HepG2 (cell line): ENCODE measurements around the gene BRCA1. TPM values are rescaled to one million over a fixed set of nuclear protein-coding genes. Genes with fewer than 3 reads are reported as not detected.

Source experiments
- AHR ChIP-seq: IDR thresholded peaks from 2 replicates; pipeline ENCODE4 v1.6.1; 2018; ENCODE audit warnings: missing genetic modification reagents, missing compliant biosample characterization
- AKAP8 ChIP-seq: sonication (generic); formaldehyde crosslinking; IDR thresholded peaks from 2 replicates; pipeline ENCODE4 v1.5.1; 2020; ENCODE audit warnings: mild to moderate bottlenecking, missing genetic modification reagents
- FOXM1 ChIP-seq: sonication (generic); formaldehyde crosslinking; IDR thresholded peaks from 2 replicates; pipeline ENCODE4 v1.5.0; 2020; ENCODE audit warnings: missing genetic modification reagents
- HIC2 ChIP-seq: sonication (generic); formaldehyde crosslinking; IDR thresholded peaks from 2 replicates; pipeline ENCODE4 v1.9.0; 2022; ENCODE audit warnings: low read depth, missing genetic modification reagents
- MYNN ChIP-seq: sonication (generic); formaldehyde crosslinking; IDR thresholded peaks from 2 replicates; pipeline ENCODE4 v1.4.0; 2020; ENCODE audit warnings: mild to moderate bottlenecking, low read depth, missing genetic modification reagents
- NAIF1 ChIP-seq: sonication (generic); formaldehyde crosslinking; IDR thresholded peaks from 2 replicates; pipeline ENCODE4 v1.5.0; 2020; ENCODE audit warnings: mild to moderate bottlenecking, missing genetic modification reagents, borderline replicate concordance
- NFYB ChIP-seq: sonication (generic); formaldehyde crosslinking; IDR thresholded peaks from 2 replicates; pipeline ENCODE4 v1.4.0; 2020; ENCODE audit warnings: missing genetic modification reagents
- PPARG ChIP-seq: conservative IDR thresholded peaks from 2 replicates; pipeline ENCODE4 v1.6.1; 2016; ENCODE audit warnings: missing biosample characterization, missing genetic modification reagents
- TBP ChIP-seq: sonication (generic); formaldehyde crosslinking; IDR thresholded peaks from 2 replicates; pipeline ENCODE4 v1.5.0; 2020; ENCODE audit warnings: missing genetic modification reagents
- TSC22D2 ChIP-seq: sonication (generic); formaldehyde crosslinking; IDR thresholded peaks from 2 replicates; pipeline ENCODE4 v1.5.1; 2020; ENCODE audit warnings: missing genetic modification reagents, mild to moderate bottlenecking, borderline replicate concordance
- YEATS4 ChIP-seq: sonication (generic); formaldehyde crosslinking; IDR thresholded peaks from 2 replicates; pipeline ENCODE4 v1.4.0; 2020; ENCODE audit warnings: missing genetic modification reagents, borderline replicate concordance
- ZNF337 ChIP-seq: sonication (generic); formaldehyde crosslinking; IDR thresholded peaks from 2 replicates; pipeline ENCODE4 v1.5.1; 2020; ENCODE audit warnings: missing genetic modification reagents, low read depth, mild to moderate bottlenecking, borderline replicate concordance
- ZNF367 ChIP-seq: sonication (generic); formaldehyde crosslinking; IDR thresholded peaks from 2 replicates; pipeline ENCODE4 v1.4.0; 2020; ENCODE audit warnings: missing genetic modification reagents, borderline replicate concordance
- ZNF879 ChIP-seq: sonication (generic); formaldehyde crosslinking; IDR thresholded peaks from 2 replicates; pipeline ENCODE4 v1.8.1; 2023; ENCODE audit warnings: missing genetic modification reagents
- polyA plus RNA-seq, 8 experiments: library from polyadenylated mRNA; depleted of rRNA in 3 of 8; stranded (reverse) in 7 of 8; unstranded in 1 of 8; fragments of >200 nt; fragmentation: Illumina TruSeq in 4 of 8; extraction: Trizol in 4 of 8; gene quantifications; 2 replicates each; pipeline versions ENCODE4 v1.2.1 to v1.2.3, GENCODE V29; 2011 to 2016; ENCODE audit warnings: low read depth in 4 of 8, missing spikeins in 1 of 8, mixed read lengths in 1 of 8; ENCODE audit not compliant: insufficient read depth in 1 of 8
- total RNA-seq, 5 experiments: library from RNA; depleted of rRNA; stranded (reverse); fragments of >200 nt; fragmentation: Illumina TruSeq; extraction: Trizol; gene quantifications; 2 replicates each; pipeline ENCODE4 v1.2.3, GENCODE V29; 2016; ENCODE audit warnings: low read depth in 1 of 5
- TF ChIP-seq, protein P1 (sequence below), 2 experiments: fragments of 450-650 bp in 1 of 2; sonication (generic) in 1 of 2; formaldehyde crosslinking; IDR thresholded peaks; 2 replicates each; pipeline versions ENCODE4 v1.5.0 to v1.8.0; 2020 to 2022; ENCODE audit warnings: mild to moderate bottlenecking in 1 of 2, missing genetic modification reagents in 1 of 2
- TF ChIP-seq, protein P2 (sequence below): sonication (generic); formaldehyde crosslinking; IDR thresholded peaks from 2 replicates; pipeline ENCODE4 v1.5.0; 2020; ENCODE audit warnings: mild to moderate bottlenecking, missing genetic modification reagents, borderline replicate concordance

BRCA1 gene
- total and polyA plus RNA-seq, 2 of the 13 experiments (the other 11 are each of a cell fraction or from before 2014, with no cell fraction given): 13.3 to 37.5 TPM

GRCh38 chr17:43068570-43069367 is 56.4 kb downstream of the BRCA1 start (continued):
- TF ChIP-seq AKAP8: peak; percentile 74; the same call in 1 of the 2 replicates
- TF ChIP-seq MYNN (CRISPR knock-in tag): no peak
- no peak for TF ChIP-seq ZNF337 (CRISPR knock-in tag)
- no peak for TF ChIP-seq TBP (CRISPR knock-in tag)
- TF ChIP-seq TSC22D2 (CRISPR knock-in tag): no peak
- no peak for TF ChIP-seq ZNF367 (CRISPR knock-in tag)
- TF ChIP-seq NFYB (CRISPR knock-in tag): no peak
- TF ChIP-seq YEATS4: peak; percentile 81
- peak; percentile 72 for TF ChIP-seq PPARG (CRISPR knock-in tag)
- TF ChIP-seq, protein P1, sequence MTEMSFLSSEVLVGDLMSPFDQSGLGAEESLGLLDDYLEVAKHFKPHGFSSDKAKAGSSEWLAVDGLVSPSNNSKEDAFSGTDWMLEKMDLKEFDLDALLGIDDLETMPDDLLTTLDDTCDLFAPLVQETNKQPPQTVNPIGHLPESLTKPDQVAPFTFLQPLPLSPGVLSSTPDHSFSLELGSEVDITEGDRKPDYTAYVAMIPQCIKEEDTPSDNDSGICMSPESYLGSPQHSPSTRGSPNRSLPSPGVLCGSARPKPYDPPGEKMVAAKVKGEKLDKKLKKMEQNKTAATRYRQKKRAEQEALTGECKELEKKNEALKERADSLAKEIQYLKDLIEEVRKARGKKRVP (CRISPR knock-in tag; IDR thresholded peaks at IDR 0.05): peak in 1 of 2 experiments; percentile 98; a peak in 2 of 4 replicates
- TF ChIP-seq, protein P2, sequence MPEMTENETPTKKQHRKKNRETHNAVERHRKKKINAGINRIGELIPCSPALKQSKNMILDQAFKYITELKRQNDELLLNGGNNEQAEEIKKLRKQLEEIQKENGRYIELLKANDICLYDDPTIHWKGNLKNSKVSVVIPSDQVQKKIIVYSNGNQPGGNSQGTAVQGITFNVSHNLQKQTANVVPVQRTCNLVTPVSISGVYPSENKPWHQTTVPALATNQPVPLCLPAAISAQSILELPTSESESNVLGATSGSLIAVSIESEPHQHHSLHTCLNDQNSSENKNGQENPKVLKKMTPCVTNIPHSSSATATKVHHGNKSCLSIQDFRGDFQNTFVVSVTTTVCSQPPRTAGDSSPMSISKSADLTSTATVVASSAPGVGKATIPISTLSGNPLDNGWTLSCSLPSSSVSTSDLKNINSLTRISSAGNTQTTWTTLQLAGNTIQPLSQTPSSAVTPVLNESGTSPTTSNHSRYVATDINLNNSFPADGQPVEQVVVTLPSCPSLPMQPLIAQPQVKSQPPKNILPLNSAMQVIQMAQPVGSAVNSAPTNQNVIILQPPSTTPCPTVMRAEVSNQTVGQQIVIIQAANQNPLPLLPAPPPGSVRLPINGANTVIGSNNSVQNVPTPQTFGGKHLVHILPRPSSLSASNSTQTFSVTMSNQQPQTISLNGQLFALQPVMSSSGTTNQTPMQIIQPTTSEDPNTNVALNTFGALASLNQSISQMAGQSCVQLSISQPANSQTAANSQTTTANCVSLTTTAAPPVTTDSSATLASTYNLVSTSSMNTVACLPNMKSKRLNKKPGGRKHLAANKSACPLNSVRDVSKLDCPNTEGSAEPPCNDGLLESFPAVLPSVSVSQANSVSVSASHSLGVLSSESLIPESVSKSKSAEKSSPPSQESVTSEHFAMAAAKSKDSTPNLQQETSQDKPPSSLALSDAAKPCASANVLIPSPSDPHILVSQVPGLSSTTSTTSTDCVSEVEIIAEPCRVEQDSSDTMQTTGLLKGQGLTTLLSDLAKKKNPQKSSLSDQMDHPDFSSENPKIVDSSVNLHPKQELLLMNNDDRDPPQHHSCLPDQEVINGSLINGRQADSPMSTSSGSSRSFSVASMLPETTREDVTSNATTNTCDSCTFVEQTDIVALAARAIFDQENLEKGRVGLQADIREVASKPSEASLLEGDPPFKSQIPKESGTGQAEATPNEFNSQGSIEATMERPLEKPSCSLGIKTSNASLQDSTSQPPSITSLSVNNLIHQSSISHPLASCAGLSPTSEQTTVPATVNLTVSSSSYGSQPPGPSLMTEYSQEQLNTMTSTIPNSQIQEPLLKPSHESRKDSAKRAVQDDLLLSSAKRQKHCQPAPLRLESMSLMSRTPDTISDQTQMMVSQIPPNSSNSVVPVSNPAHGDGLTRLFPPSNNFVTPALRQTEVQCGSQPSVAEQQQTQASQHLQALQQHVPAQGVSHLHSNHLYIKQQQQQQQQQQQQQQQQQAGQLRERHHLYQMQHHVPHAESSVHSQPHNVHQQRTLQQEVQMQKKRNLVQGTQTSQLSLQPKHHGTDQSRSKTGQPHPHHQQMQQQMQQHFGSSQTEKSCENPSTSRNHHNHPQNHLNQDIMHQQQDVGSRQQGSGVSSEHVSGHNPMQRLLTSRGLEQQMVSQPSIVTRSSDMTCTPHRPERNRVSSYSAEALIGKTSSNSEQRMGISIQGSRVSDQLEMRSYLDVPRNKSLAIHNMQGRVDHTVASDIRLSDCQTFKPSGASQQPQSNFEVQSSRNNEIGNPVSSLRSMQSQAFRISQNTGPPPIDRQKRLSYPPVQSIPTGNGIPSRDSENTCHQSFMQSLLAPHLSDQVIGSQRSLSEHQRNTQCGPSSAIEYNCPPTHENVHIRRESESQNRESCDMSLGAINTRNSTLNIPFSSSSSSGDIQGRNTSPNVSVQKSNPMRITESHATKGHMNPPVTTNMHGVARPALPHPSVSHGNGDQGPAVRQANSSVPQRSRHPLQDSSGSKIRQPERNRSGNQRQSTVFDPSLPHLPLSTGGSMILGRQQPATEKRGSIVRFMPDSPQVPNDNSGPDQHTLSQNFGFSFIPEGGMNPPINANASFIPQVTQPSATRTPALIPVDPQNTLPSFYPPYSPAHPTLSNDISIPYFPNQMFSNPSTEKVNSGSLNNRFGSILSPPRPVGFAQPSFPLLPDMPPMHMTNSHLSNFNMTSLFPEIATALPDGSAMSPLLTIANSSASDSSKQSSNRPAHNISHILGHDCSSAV (CRISPR knock-in tag): no peak
- TF ChIP-seq ZNF879 (CRISPR knock-in tag): peak; percentile 71; the same call in 1 of the 2 replicates
- no peak for TF ChIP-seq FOXM1 (CRISPR knock-in tag)
- no peak for TF ChIP-seq AHR
- TF ChIP-seq HIC2 (CRISPR knock-in tag): peak; percentile 86; the same call in 1 of the 2 replicates
- TF ChIP-seq NAIF1 (CRISPR knock-in tag): no peak
